A549 (cell line): Measurements from ENCODE around the gene TMEM259.

Source experiments
- CTCF ChIP-seq: fragments of >200 bp; sonication (Bioruptor Twin); formaldehyde crosslinking; IDR thresholded peaks from 3 replicates; pipeline ENCODE4 v1.5.1; 2016
- FOSL2 ChIP-seq, 2 experiments: fragments of 450-650 bp in 1 of 2; fragments of >200 bp in 1 of 2; sonication (Bioruptor Twin) in 1 of 2; formaldehyde crosslinking; IDR thresholded peaks; 2 replicates each; pipeline versions ENCODE4 v1.5.0 to v1.6.1; 2016 to 2020; ENCODE audit warnings: mild to moderate bottlenecking in 1 of 2, moderate library complexity in 1 of 2
- POLR2A ChIP-seq: IDR thresholded peaks from 2 replicates; pipeline ENCODE4 v1.6.1; 2012; ENCODE audit warnings: mild to moderate bottlenecking, low read length
- RCOR1 ChIP-seq: fragments of 150-350 bp; IDR thresholded peaks from 2 replicates; pipeline ENCODE4 v1.6.1; 2014; ENCODE audit warnings: antibody characterized with exemption, low read length, low read depth
- REST ChIP-seq: fragments of 200-600 bp; sonication (generic); IDR thresholded peaks from 2 replicates; pipeline ENCODE4 v1.6.1; 2016; ENCODE audit warnings: antibody characterized with exemption, mild to moderate bottlenecking, moderate library complexity
- RNF2 ChIP-seq: fragments of 200-600 bp; sonication (generic); IDR thresholded peaks from 2 replicates; pipeline ENCODE4 v1.6.1; 2016; ENCODE audit warnings: low read depth, mild to moderate bottlenecking, antibody characterized with exemption, moderate library complexity, borderline replicate concordance
- ZFP36 ChIP-seq: fragments of 450-650 bp; IDR thresholded peaks from 2 replicates; pipeline ENCODE4 v1.6.1; 2014; ENCODE audit warnings: borderline replicate concordance; ENCODE audit not compliant: partially characterized antibody

GRCh38 chr19:1026783-1027649, 6.1 kb upstream of the TMEM259 start:
- TF ChIP-seq CTCF (no peak), ZFP36 (peak; percentile 38), POLR2A (no peak), RNF2 (no peak), RCOR1 (no peak), REST (no peak), FOSL2 (IDR thresholded peaks at IDR 0.05) (no peak), FOSL2 (CRISPR knock-in tag; IDR thresholded peaks at IDR 0.05) (no peak)
